MG63 (cell line): Measurements from ENCODE around the gene DTX2. TPM values are rescaled to one million over a fixed set of nuclear protein-coding genes. Genes with fewer than 3 reads are reported as not detected.
"Not testable (repeated sequence)": the region's sequence is repeated elsewhere in the genome, so short reads cannot be mapped to it uniquely, and the experiment has no call there.

Source experiments
- DNase-seq: peaks from one replicate; pipeline ENCODE4 v3.0.0-alpha.2; 2020
- H3K27me3 ChIP-seq: fragments of 250-450 bp; sonication (Bioruptor Pico); 2 replicates; pipeline ENCODE4 v1.5.1; 2020; ENCODE audit warnings: mild to moderate bottlenecking, moderate library complexity
- H3K36me3 ChIP-seq: fragments of 250-450 bp; sonication (Bioruptor Pico); 2 replicates; pipeline ENCODE4 v1.5.1; 2020; ENCODE audit warnings: mild to moderate bottlenecking, moderate library complexity
- H3K4me3 ChIP-seq: fragments of 250-450 bp; sonication (Bioruptor Pico); 2 replicates; pipeline ENCODE4 v1.5.1; 2020; ENCODE audit warnings: mild to moderate bottlenecking, moderate library complexity
- H3K9me3 ChIP-seq: fragments of 250-450 bp; sonication (Bioruptor Pico); 2 replicates; pipeline ENCODE4 v1.5.1; 2020; ENCODE audit warnings: mild to moderate bottlenecking, moderate library complexity
- total RNA-seq: library from RNA; depleted of rRNA; stranded (reverse); fragments of >200 nt; shearing (Covaris generic); gene quantifications from 2 replicates; pipeline ENCODE4 v1.2.3, GENCODE V29; 2014; ENCODE audit warnings: low replicate concordance

DTX2 gene
- total RNA-seq, 1 experiment from 2014 or later = 8.0 TPM

DNA sequence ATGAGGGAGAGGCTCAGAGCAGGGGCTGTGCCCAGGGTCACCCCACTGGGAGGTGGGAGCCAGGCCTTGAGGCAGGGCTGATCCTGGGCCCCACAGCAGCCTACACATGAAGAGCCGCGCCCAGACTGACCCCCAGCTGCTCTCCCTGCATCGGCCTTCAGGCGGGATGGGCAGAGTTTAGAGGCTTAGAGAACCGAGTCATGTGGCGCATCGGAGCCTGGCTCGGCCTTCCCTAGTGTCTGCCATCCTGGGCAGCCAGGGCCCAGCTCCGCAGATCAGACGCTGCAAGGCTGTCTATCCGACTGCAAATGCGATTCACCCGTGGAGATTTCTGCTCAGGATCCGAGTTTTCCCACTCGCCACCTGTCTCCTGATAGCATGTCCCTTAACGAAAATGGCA, 41.3 kb downstream of the DTX2 start:
- not testable (repeated sequence) for H3K27me3 ChIP-seq, H3K36me3 ChIP-seq, H3K4me3 ChIP-seq, DNase-seq, H3K9me3 ChIP-seq

- DNase-seq, H3K27me3 ChIP-seq, H3K4me3 ChIP-seq, H3K9me3 ChIP-seq, H3K36me3 ChIP-seq: not testable (repeated sequence)
These were observed 41.7 kb downstream of the DTX2 start for GRCh38 chr7:76503244-76503643.

DNA sequence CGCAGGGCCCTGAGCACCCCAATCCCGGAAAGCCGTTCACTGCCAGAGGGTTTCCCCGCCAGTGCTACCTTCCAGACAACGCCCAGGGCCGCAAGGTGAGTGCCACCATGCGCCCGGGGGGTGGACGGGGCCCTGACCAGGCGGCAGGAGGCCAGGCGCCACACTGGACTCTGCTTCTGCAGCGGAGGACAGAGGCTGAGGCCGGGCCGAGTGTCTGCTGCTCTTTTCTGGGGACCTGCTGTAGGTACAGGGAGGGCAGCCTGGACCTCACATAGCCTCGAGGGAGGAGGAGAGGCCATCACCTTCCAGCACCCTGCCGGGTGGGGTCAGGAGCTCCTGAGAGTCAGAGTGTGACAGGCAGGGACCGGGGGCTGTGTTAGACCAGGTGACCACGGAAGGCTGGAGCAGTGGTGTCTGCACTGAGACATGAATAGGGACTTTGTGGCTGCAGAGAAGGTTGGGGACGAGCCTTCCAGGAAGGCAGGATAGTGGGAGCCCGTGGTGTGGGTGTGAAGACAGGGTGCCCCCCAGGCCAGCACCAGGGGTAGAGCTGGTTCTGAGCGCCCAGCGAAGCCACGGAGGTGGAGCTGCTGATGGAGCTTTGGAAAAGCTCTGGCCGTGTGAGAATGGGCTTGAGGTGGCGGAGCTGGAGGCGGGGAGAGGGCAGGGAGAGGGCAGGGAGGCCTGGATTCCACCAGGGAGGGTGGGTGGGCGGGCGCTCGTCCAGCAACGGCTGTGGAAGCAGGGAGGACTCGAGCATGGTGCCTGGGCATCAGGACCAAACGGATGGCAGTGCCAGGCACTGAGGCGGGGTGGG, 43.0 kb downstream of the DTX2 start:
- H3K9me3 ChIP-seq, H3K36me3 ChIP-seq, H3K4me3 ChIP-seq, DNase-seq, H3K27me3 ChIP-seq: not testable (repeated sequence)

- Histone ChIP-seq H3K9me3 (no peaks in the 10 kb centered on the region), H3K36me3 (no peaks in the 10 kb centered on the region), H3K4me3 (no peak overlapping the region), H3K27me3 (no peaks in the 10 kb centered on the region)
- DNase-seq = no peak
These were observed 43.9 kb downstream of the DTX2 start for GRCh38 chr7:76505168-76506080.

GRCh38 chr7:76506081-76506440, 44.6 kb downstream of the DTX2 start:
- H3K27me3 ChIP-seq = no peaks in the 10 kb centered on the region
- no peak for DNase-seq
- H3K4me3 ChIP-seq = no peak overlapping the region
- no peaks in the 10 kb centered on the region for H3K36me3 ChIP-seq
- no peaks in the 10 kb centered on the region for H3K9me3 ChIP-seq

DNA sequence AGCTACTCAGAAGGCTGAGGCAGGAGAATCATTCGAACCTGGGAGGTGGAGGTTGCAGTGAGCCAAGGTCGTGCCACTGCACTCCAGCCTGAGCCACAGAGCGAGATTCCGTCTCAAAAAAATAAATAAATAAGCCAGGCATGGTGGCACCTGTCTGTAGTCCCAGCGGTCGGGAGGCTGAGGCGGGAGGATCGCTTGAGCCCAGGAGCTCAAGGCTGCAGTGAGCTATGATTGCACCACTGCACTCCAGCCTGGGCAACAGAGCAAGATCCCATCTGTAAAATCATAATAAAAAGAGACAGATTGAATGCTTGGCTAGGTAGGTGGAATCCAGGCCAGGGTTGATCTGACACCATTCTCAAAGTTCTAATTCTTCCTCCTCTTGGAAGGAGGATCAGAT, 45.1 kb downstream of the DTX2 start:
- DNase-seq, H3K4me3 ChIP-seq, H3K36me3 ChIP-seq, H3K27me3 ChIP-seq, H3K9me3 ChIP-seq: not testable (repeated sequence)

- Histone ChIP-seq H3K4me3 (no peak overlapping the region), H3K27me3 (no peaks in the 10 kb centered on the region), H3K9me3 (no peaks in the 10 kb centered on the region), H3K36me3 (no peaks in the 10 kb centered on the region)
- DNase-seq = no peak
These were observed 46.4 kb downstream of the DTX2 start for GRCh38 chr7:76507723-76508406.

GRCh38 chr7:76509931-76510877, 48.7 kb downstream of the DTX2 start, which contains the start of gene UPK3B:
Gene UPK3B, plus strand, starts transcription at chr7:76510552. Its CDS starts 101 bp downstream, at chr7:76510653.
- no peaks in the 10 kb centered on the region for H3K27me3 ChIP-seq
- no peak for DNase-seq

DNA sequence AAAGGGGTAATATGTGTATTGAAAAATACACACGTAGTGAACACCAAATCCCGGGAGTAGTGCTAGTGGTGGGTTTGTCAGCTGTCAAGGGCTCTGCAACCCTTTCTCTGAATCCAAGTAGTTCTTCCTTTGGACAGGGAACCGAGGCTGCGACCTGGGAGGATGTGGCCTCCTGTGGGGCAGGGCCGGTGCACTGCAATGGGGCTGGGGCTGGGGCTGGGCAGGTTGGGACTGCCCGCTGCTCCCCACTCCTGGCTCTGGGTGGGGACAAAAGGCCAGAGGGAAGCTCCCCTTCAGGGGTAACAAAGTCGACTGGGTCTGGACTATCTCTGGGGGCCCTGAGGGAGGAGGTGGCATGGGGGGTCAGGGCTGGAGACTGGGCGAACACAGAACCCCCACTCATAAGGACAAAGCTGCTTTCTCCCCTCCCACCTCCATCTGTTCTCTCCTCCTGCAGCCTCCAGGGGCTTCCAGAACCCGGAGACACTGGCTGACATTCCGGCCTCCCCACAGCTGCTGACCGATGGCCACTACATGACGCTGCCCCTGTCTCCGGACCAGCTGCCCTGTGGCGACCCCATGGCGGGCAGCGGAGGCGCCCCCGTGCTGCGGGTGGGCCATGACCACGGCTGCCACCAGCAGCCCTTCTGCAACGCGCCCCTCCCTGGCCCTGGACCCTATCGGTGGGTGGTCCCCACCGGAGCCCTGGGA, 49.8 kb downstream of the DTX2 start:
- H3K4me3 ChIP-seq, H3K36me3 ChIP-seq, DNase-seq, H3K27me3 ChIP-seq, H3K9me3 ChIP-seq: not testable (repeated sequence)

More at GRCh38 chr7:76509931-76510877, 48.7 kb downstream of the DTX2 start, which contains the start of gene UPK3B:
- H3K36me3 ChIP-seq = no peaks in the 10 kb centered on the region
- no peak within 1 kb of the TSS for H3K4me3 ChIP-seq
- no peaks in the 10 kb centered on the region for H3K9me3 ChIP-seq

GRCh38 chr7:76511911-76512885, 50.7 kb downstream of the DTX2 start:
- not testable (repeated sequence) for H3K4me3 ChIP-seq, DNase-seq, H3K36me3 ChIP-seq, H3K27me3 ChIP-seq, H3K9me3 ChIP-seq

DNA sequence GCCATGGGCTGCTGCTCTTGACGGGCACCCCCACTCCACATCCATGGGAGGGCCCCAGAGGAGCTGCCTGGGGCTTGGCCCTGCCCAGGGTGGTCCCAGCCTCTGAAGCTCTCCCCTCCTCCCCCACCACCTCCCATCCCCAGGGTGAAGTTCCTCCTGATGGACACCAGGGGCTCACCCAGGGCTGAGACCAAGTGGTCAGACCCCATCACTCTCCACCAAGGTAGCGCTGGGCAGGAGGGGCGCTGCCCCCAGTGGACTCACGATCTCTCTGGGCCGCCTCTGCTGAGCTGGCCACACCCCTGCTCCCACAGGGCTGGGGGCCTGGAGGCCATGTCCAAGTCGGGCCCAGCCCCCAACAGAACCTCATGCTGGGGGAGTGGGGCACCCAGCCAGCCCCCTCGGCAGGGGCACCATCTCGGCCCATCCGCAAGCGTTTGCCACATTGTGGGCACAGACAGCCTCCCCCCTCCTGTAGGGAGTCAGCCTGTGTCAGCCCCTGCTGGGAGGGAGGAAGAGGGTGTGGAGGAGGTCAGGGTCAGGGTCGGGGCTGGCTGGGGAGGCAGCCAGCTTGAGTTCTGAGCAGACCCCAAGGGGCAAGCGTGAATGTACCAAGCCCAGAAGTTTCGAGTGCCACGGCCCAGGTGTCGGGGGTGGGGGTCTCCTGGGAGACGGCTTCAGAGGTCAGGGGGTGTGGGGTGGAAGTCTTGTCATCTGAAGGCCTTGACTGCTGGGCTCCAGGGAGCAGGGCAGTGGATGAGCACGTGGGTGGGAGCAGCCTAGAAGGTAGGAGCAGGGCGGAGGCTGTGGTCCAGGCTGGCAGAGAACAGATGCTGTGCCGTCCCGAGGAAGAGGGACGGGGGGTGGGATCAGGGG, 51.7 kb downstream of the DTX2 start:
- no peaks in the 10 kb centered on the region for H3K27me3 ChIP-seq
- DNase-seq = no peak

DNA sequence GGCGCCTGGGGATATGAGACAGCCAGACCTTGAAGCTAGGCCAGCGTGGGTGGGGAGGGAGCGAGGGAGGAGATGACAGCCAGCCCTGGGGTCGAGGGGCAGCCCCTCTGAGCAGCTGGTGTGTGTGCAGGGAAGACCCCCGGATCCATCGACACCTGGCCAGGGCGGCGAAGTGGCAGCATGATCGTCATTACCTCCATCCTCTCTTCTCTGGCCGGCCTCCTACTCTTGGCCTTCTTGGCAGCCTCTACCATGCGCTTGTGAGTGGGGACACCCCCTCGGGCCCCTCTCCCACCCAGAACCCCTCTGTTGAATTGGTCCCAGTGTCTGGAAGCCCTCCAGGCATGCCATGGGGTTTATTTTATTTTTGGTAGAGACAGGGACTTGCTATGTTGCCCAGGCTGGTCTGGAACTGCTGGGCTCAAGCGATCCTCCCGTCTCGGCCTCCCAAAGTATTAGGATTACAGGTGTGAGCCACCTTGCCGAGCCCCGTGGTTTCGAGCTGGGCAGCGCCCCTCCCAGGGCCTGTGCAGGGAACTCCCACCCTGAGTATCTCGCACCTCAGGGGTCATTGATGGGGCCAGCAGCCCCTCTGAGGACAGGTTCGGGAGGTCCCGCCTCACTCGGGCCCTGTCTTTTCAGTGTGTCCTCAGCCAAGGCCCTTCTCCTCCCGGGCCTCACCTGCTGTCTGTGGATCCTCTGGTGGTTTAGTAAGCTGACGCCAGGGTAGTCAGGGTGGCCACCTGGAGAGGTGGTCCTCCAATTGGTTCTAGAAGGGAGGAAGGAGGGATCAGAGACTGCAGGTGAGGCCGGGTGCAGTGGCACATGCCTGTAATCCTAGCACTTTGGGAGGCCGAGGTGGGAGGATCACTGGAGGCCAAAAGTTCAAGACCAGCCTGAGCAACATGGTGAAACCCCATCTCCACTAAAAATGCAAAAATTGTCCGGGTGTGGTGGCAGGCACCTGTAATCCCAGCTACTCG, 52.6 kb downstream of the DTX2 start:
- H3K27me3 ChIP-seq = no peaks in the 10 kb centered on the region
- no peaks in the 10 kb centered on the region for H3K9me3 ChIP-seq
- H3K4me3 ChIP-seq = no peak overlapping the region
- H3K36me3 ChIP-seq = no peaks in the 10 kb centered on the region
- no peak for DNase-seq

More for the DNA sequence above, 51.7 kb downstream of the DTX2 start:
- no peak overlapping the region for H3K4me3 ChIP-seq
- no peaks in the 10 kb centered on the region for H3K36me3 ChIP-seq
- no peaks in the 10 kb centered on the region for H3K9me3 ChIP-seq
